ENCODE measurements around the gene TTF1. TPM values are rescaled to one million over a fixed set of nuclear protein-coding genes. Genes with fewer than 3 reads are reported as not detected.
"Not testable (repeated sequence)": the region's sequence is repeated elsewhere in the genome, so short reads cannot be mapped to it uniquely, and the experiment has no call there.

Gene TTF1
- total and polyA plus RNA-seq, 4 donors, result 10.1 to 17.3 (median 13.3) TPM

GRCh38 chr9:132383462-132383883 lies 23.2 kb downstream of the TTF1 start:
- Histone ChIP-seq H3K4me1 (ENCODE audit: control insufficient read depth in 5 of 5, insufficient read depth in 5 of 5, low read length in 5 of 5) (peaks cover 0 to 2% (median 0%) of the 10 kb centered on the region in 5 donors), H3K9ac (ENCODE audit: insufficient read depth in 1 of 2, low read length in 2 of 2) (no peak overlapping the region), H3K4me3 (no peak overlapping the region), H3K9me3 (ENCODE audit: control insufficient read depth in 4 of 4, insufficient read depth in 3 of 4, low read length in 3 of 4) (no peaks in the 10 kb centered on the region), H3K36me3 (ENCODE audit: control insufficient read depth in 4 of 4, insufficient read depth in 4 of 4, low read length in 4 of 4) (peaks cover 16 to 42% (median 30%) of the 10 kb centered on the region in 4 donors), H3K27ac (ENCODE audit: low read depth in 1 of 2, low read length in 1 of 2) (no peak overlapping the region), H3K27me3 (ENCODE audit: control insufficient read depth in 3 of 3, insufficient read depth in 3 of 3, low read length in 2 of 3) (no peaks in the 10 kb centered on the region)
- DNase-seq (no peak), ATAC-seq (ENCODE audit: insufficient read depth, low FRiP score) (no peak)
- 42 to 58% methylated on average over 10 of the region's 10 CpGs for WGBS, 2 donors
- no peak for TF ChIP-seq CTCF (IDR thresholded peaks at IDR 0.05; ENCODE audit: control extremely low read depth, extremely low read depth)

GRCh38 chr9:132381966-132382541 lies 24.6 kb downstream of the TTF1 start:
- H3K27ac ChIP-seq (ENCODE audit: low read depth in 1 of 2, low read length in 1 of 2), result peak overlapping the region in 1 of 2 donors; percentile 37
- H3K9ac ChIP-seq (ENCODE audit: insufficient read depth in 1 of 2, low read length in 2 of 2), result no peak overlapping the region
- ATAC-seq (ENCODE audit: insufficient read depth, low FRiP score) (no peak), DNase-seq (no peak)
- H3K9me3 ChIP-seq (ENCODE audit: control insufficient read depth in 4 of 4, insufficient read depth in 3 of 4, low read length in 3 of 4), result peaks cover 0 to 3% (median 0%) of the 10 kb centered on the region in 4 donors
- no peaks in the 10 kb centered on the region for H3K27me3 ChIP-seq (ENCODE audit: control insufficient read depth in 3 of 3, insufficient read depth in 3 of 3, low read length in 2 of 3)
- WGBS, 2 donors, result 71 to 72% methylated on average over 9 of the region's 9 CpGs
- H3K4me1 ChIP-seq (ENCODE audit: control insufficient read depth in 5 of 5, insufficient read depth in 5 of 5, low read length in 5 of 5), result peaks cover 0 to 2% (median 0%) of the 10 kb centered on the region in 5 donors
- no peak overlapping the region for H3K4me3 ChIP-seq
- TF ChIP-seq CTCF (IDR thresholded peaks at IDR 0.05; ENCODE audit: control extremely low read depth, extremely low read depth), result no peak
- H3K36me3 ChIP-seq (ENCODE audit: control insufficient read depth in 4 of 4, insufficient read depth in 4 of 4, low read length in 4 of 4), result peaks cover 14 to 48% (median 33%) of the 10 kb centered on the region in 4 donors

DNA sequence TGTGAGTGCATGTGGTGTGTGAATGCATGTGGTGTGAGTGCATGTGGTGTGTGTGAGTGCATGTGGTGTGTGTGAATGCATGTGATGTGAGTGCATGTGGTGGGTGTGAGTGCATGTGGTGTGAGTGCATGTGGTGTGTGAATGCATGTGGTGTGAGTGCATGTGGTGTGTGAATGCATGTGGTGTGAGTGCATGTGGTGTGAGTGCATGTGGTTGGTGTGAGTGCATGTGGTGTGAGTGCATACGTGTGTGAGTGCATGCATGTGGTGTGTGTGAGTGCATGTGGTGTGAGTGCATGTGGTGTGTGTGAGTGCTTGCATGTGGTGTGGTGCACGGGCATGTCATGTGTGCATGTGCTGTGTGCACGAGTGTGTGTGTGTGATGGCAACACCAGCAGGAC lies 28.2 kb downstream of the TTF1 start:
- WGBS, 2 donors, result 92 to 96% methylated on average over 3 of the region's 3 CpGs
- H3K9me3 ChIP-seq (ENCODE audit: control insufficient read depth in 4 of 4, insufficient read depth in 3 of 4, low read length in 3 of 4); H3K27ac ChIP-seq (ENCODE audit: low read depth in 1 of 2, low read length in 1 of 2); H3K4me3 ChIP-seq; ATAC-seq (ENCODE audit: insufficient read depth, low FRiP score); H3K9ac ChIP-seq (ENCODE audit: insufficient read depth in 1 of 2, low read length in 2 of 2); H3K4me1 ChIP-seq (ENCODE audit: control insufficient read depth in 5 of 5, insufficient read depth in 5 of 5, low read length in 5 of 5); H3K27me3 ChIP-seq (ENCODE audit: control insufficient read depth in 3 of 3, insufficient read depth in 3 of 3, low read length in 2 of 3); DNase-seq: not testable (repeated sequence)
- H3K36me3 ChIP-seq (ENCODE audit: control insufficient read depth in 4 of 4, insufficient read depth in 4 of 4, low read length in 4 of 4), result peaks cover 15 to 50% (median 35%) of the 10 kb centered on the region in 4 donors

GRCh38 chr9:132377769-132378168 lies 28.9 kb downstream of the TTF1 start:
- WGBS, 2 donors, result 97 to 98% methylated on average over 2 of the region's 2 CpGs

More at GRCh38 chr9:132377769-132378168, 28.9 kb downstream of the TTF1 start:
- not testable (repeated sequence) for ATAC-seq (ENCODE audit: insufficient read depth, low FRiP score); H3K27ac ChIP-seq (ENCODE audit: low read depth in 1 of 2, low read length in 1 of 2); H3K4me1 ChIP-seq (ENCODE audit: control insufficient read depth in 5 of 5, insufficient read depth in 5 of 5, low read length in 5 of 5); H3K9ac ChIP-seq (ENCODE audit: insufficient read depth in 1 of 2, low read length in 2 of 2); DNase-seq; H3K4me3 ChIP-seq; H3K27me3 ChIP-seq (ENCODE audit: control insufficient read depth in 3 of 3, insufficient read depth in 3 of 3, low read length in 2 of 3); H3K9me3 ChIP-seq (ENCODE audit: control insufficient read depth in 4 of 4, insufficient read depth in 3 of 4, low read length in 3 of 4)
- H3K36me3 ChIP-seq (ENCODE audit: control insufficient read depth in 4 of 4, insufficient read depth in 4 of 4, low read length in 4 of 4), result peaks cover 15 to 49% (median 34%) of the 10 kb centered on the region in 4 donors

All from lung (tissue), 12 donors.